ENCODE measurements around the gene BOD1L1.

BOD1L1 gene

GRCh38 chr4:13544606-13545393 is 82.7 kb downstream of the BOD1L1 start (continued):
- TF ChIP-seq ZNF596 (tag by site-specific recombination; IDR thresholded peaks at IDR 0.05): no peak
- no peak for TF ChIP-seq ZNF677 (tag by site-specific recombination; IDR thresholded peaks at IDR 0.05)
- no peak for TF ChIP-seq ZNF529 (tag by site-specific recombination; IDR thresholded peaks at IDR 0.05; ENCODE audit: insufficient replicate concordance)
- no peak for TF ChIP-seq ZBTB7A (tag by site-specific recombination; IDR thresholded peaks at IDR 0.05; ENCODE audit: low read depth)
- no peak for TF ChIP-seq ZNF510 (tag by site-specific recombination; IDR thresholded peaks at IDR 0.05; ENCODE audit: insufficient replicate concordance)
- no peak for TF ChIP-seq ZNF274 (IDR thresholded peaks at IDR 0.05; ENCODE audit: low read length)
- no peak for TF ChIP-seq ZNF274 (tag by site-specific recombination; IDR thresholded peaks at IDR 0.05; ENCODE audit: borderline replicate concordance)
- TF ChIP-seq ZNF174 (tag by site-specific recombination; IDR thresholded peaks at IDR 0.05): no peak
- no peak for TF ChIP-seq ZBTB44 (tag by site-specific recombination; IDR thresholded peaks at IDR 0.05)
- TF ChIP-seq OVOL3 (tag by site-specific recombination; IDR thresholded peaks at IDR 0.05): no peak
- peak; percentile 86 for TF ChIP-seq SP2 (tag by site-specific recombination; IDR thresholded peaks at IDR 0.05)
- TF ChIP-seq REST (tag by site-specific recombination; IDR thresholded peaks at IDR 0.05): no peak
- no peak for TF ChIP-seq ZNF23 (tag by site-specific recombination; IDR thresholded peaks at IDR 0.05; ENCODE audit: borderline replicate concordance)
- no peak for TF ChIP-seq REPIN1 (tag by site-specific recombination; IDR thresholded peaks at IDR 0.05; ENCODE audit: low read depth)
- peak; percentile 23; the same call in 1 of the 2 replicates for TF ChIP-seq ZNF629 (tag by site-specific recombination; IDR thresholded peaks at IDR 0.05)
- TF ChIP-seq ZBTB8A (tag by site-specific recombination; IDR thresholded peaks at IDR 0.05): peak; percentile 83
- no peak for TF ChIP-seq ZNF416 (tag by site-specific recombination; IDR thresholded peaks at IDR 0.05)
- no peak for TF ChIP-seq IKZF3 (tag by site-specific recombination; IDR thresholded peaks at IDR 0.05)
- no peak for TF ChIP-seq CTCF (tag by site-specific recombination; IDR thresholded peaks at IDR 0.05)
- no peak for TF ChIP-seq ZNF521 (tag by site-specific recombination; IDR thresholded peaks at IDR 0.05)
- TF ChIP-seq ZNF221 (tag by site-specific recombination; IDR thresholded peaks at IDR 0.05; ENCODE audit: borderline replicate concordance): no peak
- no peak for TF ChIP-seq ZNF621 (tag by site-specific recombination; IDR thresholded peaks at IDR 0.05)
- TF ChIP-seq ZNF362 (tag by site-specific recombination; IDR thresholded peaks at IDR 0.05): no peak
- TF ChIP-seq TCF7L2 (IDR thresholded peaks at IDR 0.05; ENCODE audit: borderline replicate concordance, low read depth, low read length): no peak
- no peak for TF ChIP-seq ZNF239 (tag by site-specific recombination; IDR thresholded peaks at IDR 0.05)
- TF ChIP-seq ZNF214 (tag by site-specific recombination; IDR thresholded peaks at IDR 0.05; ENCODE audit: borderline replicate concordance): no peak
- TF ChIP-seq ZNF518A (tag by site-specific recombination; conservative IDR thresholded peaks at IDR 0.05; ENCODE audit: low read depth): no peak
